Muscle of leg (tissue), 16 donors: ENCODE measurements around the gene AGGF1. TPM values are rescaled to one million over a fixed set of nuclear protein-coding genes. Genes with fewer than 3 reads are reported as not detected.
"Not testable (repeated sequence)": the region's sequence is repeated elsewhere in the genome, so short reads cannot be mapped to it uniquely, and the experiment has no call there.

Experiments used
- DNase-seq: peaks from one replicate; pipeline ENCODE4 v3.0.0; 2013
- H3K27ac ChIP-seq: one replicate; pipeline ENCODE4 v1.5.1; 2013; ENCODE audit warnings: mild to moderate bottlenecking, low read length, control low read depth
- H3K27me3 ChIP-seq: one replicate; pipeline ENCODE4 v1.6.1; 2013; ENCODE audit warnings: low read length; ENCODE audit not compliant: control insufficient read depth, insufficient read depth
- H3K36me3 ChIP-seq: one replicate; pipeline ENCODE4 v1.6.1; 2013; ENCODE audit warnings: low read length; ENCODE audit not compliant: control insufficient read depth, insufficient read depth
- H3K4me1 ChIP-seq: one replicate; pipeline ENCODE4 v1.6.1; 2013; ENCODE audit warnings: low read length; ENCODE audit not compliant: control insufficient read depth, insufficient read depth
- H3K4me3 ChIP-seq: one replicate; pipeline ENCODE4 v1.5.1; 2013; ENCODE audit warnings: low read length, control low read depth
- H3K9me3 ChIP-seq: replicated peaks from 2 replicates; pipeline ENCODE4 v1.6.1; 2013; ENCODE audit warnings: low read depth, low read length; ENCODE audit not compliant: control insufficient read depth
- WGBS: methylation state at CpG from one replicate; pipeline ENCODE4 v1.1.5; 2013; ENCODE audit warnings: missing lambda C conversion rate; ENCODE audit not compliant: insufficient coverage; 5-methylcytosine and 5-hydroxymethylcytosine counted together
- long read RNA-seq, 11 donors: transcript quantifications; one replicate each; lab custom pipeline, GENCODE V29; 2026
- polyA plus RNA-seq, 8 donors: library from polyadenylated mRNA; unstranded; fragments of 120-200 nt; gene quantifications; one replicate each; pipeline versions ENCODE4 v1.2.1 to v1.2.3, GENCODE V29; 2013; ENCODE audit warnings: inconsistent platforms in 1 of 8, low replicate concordance in 1 of 8; ENCODE audit not compliant: insufficient read length in 8 of 8, insufficient read depth in 1 of 8
- total RNA-seq: library from RNA; stranded (reverse); fragments of 120-200 nt; gene quantifications from one replicate; pipeline ENCODE4 v1.2.4, GENCODE V29; 2013

Gene AGGF1
- 16.8 TPM for total RNA-seq
- polyA plus RNA-seq: 10 to 100 TPM; 12.5 to 16.9 (median 15.1) TPM
- long read RNA-seq, donor 1, full-length matches to known transcripts: 2 of 2 reads
- long read RNA-seq, donor 1, partial matches to known transcripts: 0 of 2 reads
- long read RNA-seq, donor 1, other reads (novel, unspliced or antisense): 0 of 2 reads
- long read RNA-seq, donor 2, partial matches to known transcripts: 0 of 1 reads
- long read RNA-seq, donor 2, other reads (novel, unspliced or antisense): 0 of 1 reads
- long read RNA-seq, donor 3, full-length matches to known transcripts: 4 of 14 reads
- long read RNA-seq, donor 3, partial matches to known transcripts: 10 of 14 reads
- long read RNA-seq, donor 3, other reads (novel, unspliced or antisense): 0 of 14 reads
- long read RNA-seq, donor 4, full-length matches to known transcripts: 4 of 4 reads
- long read RNA-seq, donor 4, partial matches to known transcripts: 0 of 4 reads
- long read RNA-seq, donor 4, other reads (novel, unspliced or antisense): 0 of 4 reads
- long read RNA-seq, donor 5, full-length matches to known transcripts: 12 of 12 reads
- long read RNA-seq, donor 5, partial matches to known transcripts: 0 of 12 reads
- long read RNA-seq, donor 5, other reads (novel, unspliced or antisense): 0 of 12 reads
- long read RNA-seq, donor 6, full-length matches to known transcripts: 4 of 4 reads
- long read RNA-seq, donor 6, partial matches to known transcripts: 0 of 4 reads
- long read RNA-seq, donor 6, other reads (novel, unspliced or antisense): 0 of 4 reads
- long read RNA-seq, donor 7, full-length matches to known transcripts: 3 of 3 reads
- long read RNA-seq, donor 7, partial matches to known transcripts: 0 of 3 reads
- long read RNA-seq, donor 7, other reads (novel, unspliced or antisense): 0 of 3 reads
- long read RNA-seq, donor 8, partial matches to known transcripts: 0 of 2 reads
- long read RNA-seq, donor 8, other reads (novel, unspliced or antisense): 0 of 2 reads
- long read RNA-seq, donor 9, full-length matches to known transcripts: 3 of 18 reads
- long read RNA-seq, donor 9, partial matches to known transcripts: 15 of 18 reads
- long read RNA-seq, donor 9, other reads (novel, unspliced or antisense): 0 of 18 reads
- long read RNA-seq, donor 10, full-length matches to known transcripts: 2 of 2 reads
- long read RNA-seq, donor 10, partial matches to known transcripts: 0 of 2 reads
- long read RNA-seq, donor 10, other reads (novel, unspliced or antisense): 0 of 2 reads
- long read RNA-seq, donor 11, full-length matches to known transcripts: 2 of 2 reads
- long read RNA-seq, donor 11, partial matches to known transcripts: 0 of 2 reads
- long read RNA-seq, donor 11, other reads (novel, unspliced or antisense): 0 of 2 reads

- WGBS: under 1% methylated on average over 79 of the region's 82 CpGs
- H3K4me3 ChIP-seq: peak within 1 kb of the TSS; percentile 96
- H3K36me3 ChIP-seq: no peaks in the 10 kb centered on the region
- peaks cover 12% of the 10 kb centered on the region for H3K4me1 ChIP-seq
- peak within 1 kb of the TSS; percentile 98 for H3K27ac ChIP-seq
- H3K27me3 ChIP-seq: peaks cover 4% of the 10 kb centered on the region
- H3K9me3 ChIP-seq: peaks cover 7% of the 10 kb centered on the region
- DNase-seq: peak; percentile 98
Observed at GRCh38 chr5:77030097-77031071, at the start of gene AGGF1. Gene AGGF1 (plus strand): TSS chr5:77030404. CDS start chr5:77030767, 363 bp downstream.

- H3K4me1 ChIP-seq: no peaks in the 10 kb centered on the region
- WGBS: 75% methylated on average over 3 of the region's 8 CpGs
- no peak for DNase-seq
- no peaks in the 10 kb centered on the region for H3K36me3 ChIP-seq
- H3K27ac ChIP-seq: no peak overlapping the region
- H3K4me3 ChIP-seq: no peak overlapping the region
- H3K9me3 ChIP-seq: no peaks in the 10 kb centered on the region
- no peaks in the 10 kb centered on the region for H3K27me3 ChIP-seq
Observed at GRCh38 chr5:76980518-76981144, 49.6 kb upstream of the AGGF1 start.

- H3K4me3 ChIP-seq: no peak overlapping the region
- no peak for DNase-seq
- no peaks in the 10 kb centered on the region for H3K9me3 ChIP-seq
- no peak overlapping the region for H3K27ac ChIP-seq
- WGBS: no CpG with 5 or more reads among the region's 2 CpGs
- H3K27me3 ChIP-seq: no peaks in the 10 kb centered on the region
- H3K4me1 ChIP-seq: no peaks in the 10 kb centered on the region
- no peaks in the 10 kb centered on the region for H3K36me3 ChIP-seq
Observed at GRCh38 chr5:76982450-76982849, 47.8 kb upstream of the AGGF1 start.

GRCh38 chr5:76983468-76983867 lies 46.7 kb upstream of the AGGF1 start:
- no peak overlapping the region for H3K27ac ChIP-seq
- H3K9me3 ChIP-seq: no peaks in the 10 kb centered on the region
- no peaks in the 10 kb centered on the region for H3K36me3 ChIP-seq
- no CpG with 5 or more reads among the region's 3 CpGs for WGBS
- no peak overlapping the region for H3K4me3 ChIP-seq
- no peaks in the 10 kb centered on the region for H3K27me3 ChIP-seq
- no peaks in the 10 kb centered on the region for H3K4me1 ChIP-seq
- DNase-seq: peak; percentile 14

GRCh38 chr5:76986825-76987526 lies 43.2 kb upstream of the AGGF1 start:
- H3K9me3 ChIP-seq: no peaks in the 10 kb centered on the region
- no peaks in the 10 kb centered on the region for H3K27me3 ChIP-seq
- H3K4me3 ChIP-seq: no peak overlapping the region
- H3K36me3 ChIP-seq: no peaks in the 10 kb centered on the region
- WGBS: no CpG with 5 or more reads among the region's 6 CpGs
- H3K27ac ChIP-seq: no peak overlapping the region
- no peaks in the 10 kb centered on the region for H3K4me1 ChIP-seq
- DNase-seq: no peak

GRCh38 chr5:76990899-76991459 lies 39.2 kb upstream of the AGGF1 start:
- H3K9me3 ChIP-seq: no peaks in the 10 kb centered on the region
- no peak overlapping the region for H3K27ac ChIP-seq
- no peak overlapping the region for H3K4me3 ChIP-seq
- DNase-seq: no peak
- H3K36me3 ChIP-seq: no peaks in the 10 kb centered on the region
- H3K27me3 ChIP-seq: no peaks in the 10 kb centered on the region
- H3K4me1 ChIP-seq: no peaks in the 10 kb centered on the region
- 87% methylated on average over 5 of the region's 5 CpGs for WGBS

GRCh38 chr5:76993436-76993835 lies 36.8 kb upstream of the AGGF1 start:
- H3K27me3 ChIP-seq, H3K4me1 ChIP-seq, H3K27ac ChIP-seq, H3K9me3 ChIP-seq, H3K36me3 ChIP-seq, DNase-seq, H3K4me3 ChIP-seq: not testable (repeated sequence)
- no CpG with 5 or more reads among the region's 9 CpGs for WGBS

- Histone ChIP-seq H3K9me3 (no peaks in the 10 kb centered on the region), H3K36me3 (no peaks in the 10 kb centered on the region), H3K27ac (no peak overlapping the region), H3K4me1 (no peaks in the 10 kb centered on the region), H3K27me3 (no peaks in the 10 kb centered on the region), H3K4me3 (no peak overlapping the region)
- WGBS: 80% methylated on average over 1 of the region's 6 CpGs
- no peak for DNase-seq
Observed at GRCh38 chr5:76994337-76994736, 35.9 kb upstream of the AGGF1 start.
